GM12891 (cell line): ENCODE measurements around the gene DPEP1.

ENCODE experiments used
- DNase-seq: peaks from one replicate; pipeline ENCODE4 v3.0.0; 2011; ENCODE audit warnings: low spot score; ENCODE audit not compliant: insufficient read length
- FAIRE-seq: peaks from 2 replicates; lab custom pipeline; 2011; peaks lifted over from hg19 to GRCh38; lab: Jason Lieb, UNC
- PAX5 ChIP-seq: IDR thresholded peaks from 2 replicates; pipeline ENCODE4 v1.6.1; 2011; ENCODE audit warnings: low read length, moderate library complexity, mild to moderate bottlenecking; ENCODE audit not compliant: insufficient read depth, severe bottlenecking
- POLR2A ChIP-seq: IDR thresholded peaks from 2 replicates; pipeline ENCODE4 v1.6.1; 2011; ENCODE audit warnings: low read depth, low read length, control low read depth
- POLR2AphosphoS5 ChIP-seq: IDR thresholded peaks from 2 replicates; pipeline ENCODE4 v1.6.1; 2011; ENCODE audit warnings: low read depth, low read length, control low read depth
- POU2F2 ChIP-seq: IDR thresholded peaks from 2 replicates; pipeline ENCODE4 v1.6.1; 2011; ENCODE audit warnings: low read depth, mild to moderate bottlenecking, control low read depth, low read length, moderate library complexity
- SPI1 ChIP-seq: IDR thresholded peaks from 2 replicates; pipeline ENCODE4 v1.6.1; 2011; ENCODE audit warnings: low read depth, low read length, control low read depth
- TAF1 ChIP-seq: IDR thresholded peaks from 2 replicates; pipeline ENCODE4 v1.6.1; 2011; ENCODE audit warnings: low read depth, low read length, control low read depth

DPEP1 gene

DNA sequence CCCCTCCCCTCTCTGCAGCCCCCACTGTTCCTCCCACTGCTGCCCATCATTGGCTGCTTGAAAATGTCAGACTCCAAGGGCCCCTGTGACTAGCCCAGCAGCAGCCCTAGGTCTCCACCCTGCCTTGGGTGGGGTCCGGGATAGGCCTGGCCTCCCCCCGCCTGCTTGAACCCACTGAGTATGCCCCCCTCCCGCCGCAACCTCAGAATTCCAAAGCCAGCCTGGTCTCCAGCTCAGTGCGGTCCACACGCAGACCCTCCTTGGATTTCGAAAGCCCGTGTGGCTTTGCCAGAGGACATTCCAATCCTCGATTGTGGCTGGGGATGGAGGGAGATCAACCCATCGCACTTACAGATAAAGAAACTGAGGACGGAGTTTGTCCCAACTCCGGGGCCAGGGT, 6.4 kb downstream of the DPEP1 start:
- no peak for TF ChIP-seq POLR2A
- TF ChIP-seq POU2F2, result no peak
- no peak for TF ChIP-seq SPI1
- no peak for TF ChIP-seq TAF1
- no peak for TF ChIP-seq PAX5
- TF ChIP-seq POLR2AphosphoS5, result no peak
- no peak for FAIRE-seq
- no peak for DNase-seq

DNA sequence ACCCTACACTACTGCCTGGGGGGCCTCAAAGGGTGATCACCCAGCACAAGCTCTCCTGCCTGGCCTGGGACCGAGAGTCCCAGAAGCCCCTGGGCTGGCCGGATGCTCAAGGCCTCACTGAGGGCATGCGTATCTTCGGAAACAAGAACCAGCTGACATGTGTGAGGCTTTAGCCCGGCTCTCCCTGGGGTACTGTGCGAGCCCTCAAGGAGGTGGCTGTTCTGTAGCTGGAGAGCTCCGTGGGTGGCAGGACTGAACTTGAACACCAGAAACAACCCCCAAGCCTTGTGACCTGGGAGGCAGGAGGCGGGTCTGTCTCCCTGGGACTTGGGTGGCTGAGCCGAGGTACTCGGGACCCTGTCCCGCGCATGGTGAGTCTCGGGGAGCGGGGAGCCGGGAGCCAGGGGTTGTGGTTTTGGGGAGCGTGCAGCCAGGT, 7.0 kb downstream of the DPEP1 start:
- TF ChIP-seq POLR2AphosphoS5 (no peak), SPI1 (no peak), PAX5 (no peak), POLR2A (no peak), TAF1 (no peak), POU2F2 (no peak)
- FAIRE-seq, result no peak
- no peak for DNase-seq

DNA sequence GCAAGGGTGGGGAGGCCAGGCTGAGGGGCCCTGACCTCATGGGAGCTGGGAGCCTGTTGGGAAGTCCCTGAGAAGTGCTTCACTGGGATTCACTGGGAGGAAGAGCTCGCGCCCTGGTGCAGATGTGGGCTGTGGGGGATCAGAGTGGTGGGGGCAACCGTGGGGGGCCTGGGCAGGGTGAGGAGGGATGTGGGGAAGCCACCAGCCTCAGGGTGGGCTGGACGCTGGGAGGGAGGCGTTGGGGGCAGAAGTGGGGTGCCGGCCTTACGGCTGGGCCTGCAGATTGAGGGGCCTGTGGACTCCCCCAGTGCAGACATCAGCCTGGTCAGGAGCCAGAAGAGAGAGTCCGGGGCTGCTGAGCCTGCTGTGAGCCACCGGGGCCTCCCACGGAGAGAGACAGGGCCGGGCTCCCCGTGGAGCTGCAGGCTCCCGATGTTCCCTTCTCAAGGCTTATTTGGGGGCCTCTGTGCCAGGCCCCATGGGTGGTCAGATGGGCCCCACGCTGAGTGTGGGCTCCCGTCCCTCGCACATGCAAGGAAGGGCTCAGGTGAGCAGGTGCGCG, 7.8 kb downstream of the DPEP1 start:
- FAIRE-seq, result no peak
- TF ChIP-seq POLR2AphosphoS5 (no peak), POLR2A (no peak), TAF1 (no peak), SPI1 (no peak), POU2F2 (no peak), PAX5 (no peak)

DNA sequence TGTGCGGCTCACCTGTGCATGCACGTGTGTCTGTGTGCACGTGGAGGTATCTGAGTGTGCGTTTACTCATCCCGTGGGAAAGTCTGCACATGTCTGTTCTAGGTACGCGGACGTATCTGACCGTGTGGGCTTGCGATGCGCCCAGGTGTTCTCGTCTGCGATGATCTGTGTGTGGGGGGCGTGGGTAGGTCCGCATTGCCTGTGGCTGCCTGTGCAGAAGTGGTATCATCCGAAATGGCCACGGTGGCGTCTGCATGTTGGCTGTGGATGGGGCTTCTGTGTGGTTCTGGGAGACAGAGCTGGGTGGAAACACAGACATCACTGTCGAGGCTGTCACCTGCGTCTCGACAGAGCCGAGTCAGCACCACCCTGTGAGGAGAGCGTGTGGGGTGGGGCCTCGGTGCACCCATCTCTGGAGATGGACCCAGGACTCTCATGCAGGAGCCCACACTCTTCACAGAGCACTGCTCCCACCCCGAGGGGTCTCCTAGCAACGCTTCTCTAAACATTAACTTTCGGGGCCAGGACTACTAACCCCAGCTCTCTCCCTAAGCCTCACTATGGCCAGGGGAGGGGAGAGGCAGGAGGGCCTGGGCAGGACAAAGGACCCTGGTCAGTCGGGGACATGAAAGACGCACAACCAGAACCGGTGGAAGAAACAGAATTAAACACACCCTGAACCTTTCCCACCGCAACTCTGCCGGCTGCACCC, 8.4 kb downstream of the DPEP1 start:
- no peak for FAIRE-seq
- TF ChIP-seq POLR2AphosphoS5, result no peak
- TF ChIP-seq POLR2A, result no peak
- no peak for TF ChIP-seq SPI1
- TF ChIP-seq POU2F2, result no peak
- TF ChIP-seq TAF1, result no peak
- no peak for TF ChIP-seq PAX5

More for the DNA sequence above, 7.8 kb downstream of the DPEP1 start:
- no peak for DNase-seq

DNA sequence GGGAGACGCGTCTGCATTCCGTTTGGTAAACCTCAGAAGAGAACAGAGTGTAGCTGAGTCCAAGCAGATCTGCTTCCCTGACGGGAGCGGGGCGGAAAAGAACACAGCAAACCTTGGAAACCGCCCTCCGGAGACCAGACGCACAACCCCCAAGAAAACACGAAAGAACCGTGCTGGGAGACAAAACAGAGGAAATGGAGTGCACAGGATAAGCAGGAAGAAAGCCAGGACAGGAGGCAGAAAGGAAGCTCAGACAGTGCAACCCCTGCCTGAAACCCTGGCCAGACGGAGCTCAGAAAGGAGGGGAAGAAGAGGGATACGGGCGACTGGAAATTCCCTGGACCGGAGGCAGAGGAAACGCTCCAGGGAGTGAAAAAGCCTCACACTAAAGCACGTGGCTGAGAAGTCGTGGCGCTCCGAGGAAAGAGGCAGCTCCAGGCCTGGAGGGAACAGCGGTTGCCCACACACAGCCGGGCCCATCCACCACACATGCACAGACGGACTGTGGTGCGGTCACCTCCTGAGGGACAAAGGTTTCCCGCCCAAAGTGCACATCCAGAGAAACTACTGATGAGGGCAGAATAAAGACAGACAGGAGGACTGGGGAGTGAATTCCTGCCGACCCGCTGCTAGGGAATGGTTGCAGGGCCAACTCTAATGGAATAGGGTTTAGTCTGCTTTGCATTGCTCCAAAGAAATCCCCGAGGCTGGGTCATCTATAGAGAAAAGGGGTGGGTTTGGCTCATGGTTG, 10.2 kb downstream of the DPEP1 start:
- DNase-seq, result no peak
- no peak for FAIRE-seq
- TF ChIP-seq POU2F2, result no peak
- TF ChIP-seq POLR2A, result no peak
- no peak for TF ChIP-seq POLR2AphosphoS5
- TF ChIP-seq SPI1, result no peak
- no peak for TF ChIP-seq TAF1
- no peak for TF ChIP-seq PAX5

More for the DNA sequence above, 8.4 kb downstream of the DPEP1 start:
- DNase-seq, result no peak

DNA sequence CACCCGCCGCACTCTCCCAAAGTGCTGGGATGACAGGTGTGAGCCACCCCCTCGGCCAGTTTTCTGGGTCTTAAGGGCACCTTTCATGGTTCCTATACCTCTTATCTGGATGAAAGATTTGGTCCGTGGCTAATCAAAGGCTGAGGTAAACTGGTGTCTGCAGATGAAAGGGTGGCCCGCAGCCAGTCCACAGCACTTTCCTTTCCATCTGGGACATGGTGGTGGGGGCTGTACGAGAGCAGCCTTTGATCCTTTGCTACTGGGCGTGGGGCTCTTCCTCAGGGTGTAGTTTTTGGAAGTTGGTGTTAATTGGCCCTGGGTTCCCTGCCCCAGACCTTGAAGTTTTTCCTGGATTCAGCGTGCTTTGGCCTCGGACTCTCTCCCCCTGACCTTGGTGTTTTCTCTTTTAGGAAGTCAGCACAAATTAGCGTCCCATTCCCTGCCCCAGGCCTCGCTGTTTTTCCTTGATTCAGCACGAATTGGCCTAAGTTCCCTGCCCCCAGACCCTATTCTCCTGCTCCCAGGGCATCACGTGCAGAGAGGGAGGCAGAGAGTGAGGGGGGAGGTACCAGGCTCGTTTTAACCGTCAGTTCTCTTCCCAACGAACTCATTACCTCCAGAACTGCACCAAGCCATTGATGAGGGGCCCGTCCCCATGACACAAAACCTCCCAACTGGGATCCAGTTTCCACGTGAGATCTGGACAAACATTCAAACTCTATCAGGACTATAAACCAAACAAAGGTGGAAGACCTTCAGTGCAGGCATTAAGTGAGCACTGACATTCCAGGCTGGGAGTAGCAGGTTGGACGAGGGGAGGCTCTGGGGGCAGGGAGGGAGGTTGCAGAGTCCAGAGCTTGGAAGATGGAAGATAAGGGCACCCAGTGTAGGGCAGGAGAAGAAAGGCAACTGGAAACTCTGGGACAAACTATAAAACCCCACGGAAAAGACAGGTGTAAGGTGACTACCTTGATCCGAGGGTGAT, 11.6 kb downstream of the DPEP1 start:
- FAIRE-seq, result no peak

DNA sequence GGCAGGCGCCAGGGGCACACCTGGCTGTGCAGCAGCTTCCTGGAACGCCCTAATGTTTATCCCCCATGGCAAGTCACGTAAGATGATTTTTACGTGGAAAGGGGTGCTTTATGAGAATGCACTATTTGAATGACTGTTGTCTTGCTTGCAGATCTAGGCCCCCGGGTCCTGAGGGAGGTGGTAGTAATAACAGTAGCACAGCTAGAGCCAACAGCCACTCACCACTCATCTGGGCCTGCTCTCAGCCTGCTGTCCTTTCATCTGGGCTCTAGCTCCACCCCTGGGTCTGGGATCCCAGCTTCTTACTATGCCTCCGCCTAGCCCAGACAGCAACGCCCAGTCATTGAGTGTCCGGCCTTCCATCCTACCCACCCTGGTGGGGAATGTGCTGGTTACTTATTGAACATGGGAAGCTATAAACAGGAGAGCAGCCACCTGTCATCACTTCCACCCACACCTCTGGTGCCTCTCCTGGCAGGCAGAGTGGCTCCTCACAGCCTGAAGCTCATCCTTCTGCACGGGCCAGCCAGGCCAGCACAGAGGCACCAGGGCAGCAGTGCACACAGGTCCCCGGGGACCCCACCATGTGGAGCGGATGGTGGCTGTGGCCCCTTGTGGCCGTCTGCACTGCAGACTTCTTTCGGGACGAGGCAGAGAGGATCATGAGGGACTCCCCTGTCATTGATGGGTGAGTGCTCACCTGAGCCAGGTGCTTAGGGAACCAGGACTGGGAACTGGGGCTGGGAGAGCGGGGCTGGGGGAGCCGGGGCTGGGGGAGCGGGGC, 16.6 kb downstream of the DPEP1 start:
- DNase-seq (no peak), FAIRE-seq (no peak)
- no peak for TF ChIP-seq POLR2AphosphoS5
- TF ChIP-seq SPI1, result no peak
- TF ChIP-seq PAX5, result no peak
- TF ChIP-seq POLR2A, result no peak
- TF ChIP-seq POU2F2, result no peak
- no peak for TF ChIP-seq TAF1

More for the DNA sequence above, 11.6 kb downstream of the DPEP1 start:
- TF ChIP-seq TAF1 (no peak), PAX5 (no peak), POU2F2 (no peak), POLR2A (no peak), POLR2AphosphoS5 (no peak), SPI1 (no peak)
- no peak for DNase-seq
